WTC11 (cell line): Measurements from ENCODE around the gene CHRNA4.

ENCODE experiments used
- ARID4B ChIP-seq: sonication (generic); formaldehyde crosslinking; IDR thresholded peaks from 2 replicates; pipeline ENCODE4 v1.8.0; 2023; ENCODE audit warnings: missing genetic modification reagents, mild to moderate bottlenecking, borderline replicate concordance
- CBFB ChIP-seq: sonication (generic); formaldehyde crosslinking; IDR thresholded peaks from 2 replicates; pipeline ENCODE4 v1.8.1; 2022; ENCODE audit warnings: mild to moderate bottlenecking, low read depth, missing genetic modification reagents
- CTCF ChIP-seq: fragments of 200-600 bp; IDR thresholded peaks from 2 replicates; pipeline ENCODE4 v1.8.0; 2022; ENCODE audit warnings: antibody characterized with exemption
- E2F5 ChIP-seq: sonication (generic); formaldehyde crosslinking; IDR thresholded peaks from 2 replicates; pipeline ENCODE4 v1.8.1; 2022; ENCODE audit warnings: mild to moderate bottlenecking, moderate library complexity, missing genetic modification reagents
- ESRRA ChIP-seq: sonication (generic); formaldehyde crosslinking; IDR thresholded peaks from 2 replicates; pipeline ENCODE4 v1.8.1; 2022; ENCODE audit warnings: mild to moderate bottlenecking, missing genetic modification reagents, borderline replicate concordance
- MAX ChIP-seq: sonication (generic); formaldehyde crosslinking; IDR thresholded peaks from 2 replicates; pipeline ENCODE4 v1.8.0; 2022; ENCODE audit warnings: mild to moderate bottlenecking, missing genetic modification reagents
- NR2C2 ChIP-seq: sonication (generic); formaldehyde crosslinking; IDR thresholded peaks from 2 replicates; pipeline ENCODE4 v1.8.0; 2022; ENCODE audit warnings: mild to moderate bottlenecking, missing genetic modification reagents
- PREB ChIP-seq: sonication (generic); formaldehyde crosslinking; IDR thresholded peaks from 2 replicates; pipeline ENCODE4 v1.8.1; 2022; ENCODE audit warnings: mild to moderate bottlenecking, missing genetic modification reagents, moderate library complexity, borderline replicate concordance
- SMAD4 ChIP-seq: sonication (generic); formaldehyde crosslinking; IDR thresholded peaks from 2 replicates; pipeline ENCODE4 v1.8.0; 2022; ENCODE audit warnings: mild to moderate bottlenecking, missing genetic modification reagents
- SP1 ChIP-seq: sonication (generic); formaldehyde crosslinking; conservative IDR thresholded peaks from 2 replicates; pipeline ENCODE4 v1.8.1; 2022; ENCODE audit warnings: missing genetic modification reagents
- TEAD1 ChIP-seq: sonication (generic); formaldehyde crosslinking; IDR thresholded peaks from 2 replicates; pipeline ENCODE4 v1.8.0; 2022; ENCODE audit warnings: mild to moderate bottlenecking, missing genetic modification reagents
- ZNF671 ChIP-seq: fragments of 250-450 bp; sonication (Bioruptor Pico); IDR thresholded peaks from 2 replicates; pipeline ENCODE4 v1.8.0; 2021; ENCODE audit warnings: mild to moderate bottlenecking

- TF ChIP-seq MAX (no peak), NR2C2 (CRISPR knock-in tag) (no peak), ZNF671 (no peak), PREB (CRISPR knock-in tag) (no peak), SMAD4 (CRISPR knock-in tag) (no peak), CTCF (no peak), TEAD1 (CRISPR knock-in tag) (no peak), CBFB (CRISPR knock-in tag) (no peak), SP1 (no peak), ESRRA (no peak), ARID4B (CRISPR knock-in tag) (no peak), E2F5 (CRISPR knock-in tag) (no peak)
Measured at GRCh38 chr20:63367446-63368055, 6.4 kb upstream of the CHRNA4 start.
